DOHH2 (cell line): ENCODE measurements around the gene CNKSR3.

Experiments
- H3F3A ChIP-seq: fragments of 200-600 bp; sonication (generic), shearing (Covaris generic); 2 replicates; pipeline ENCODE4 v1.6.0; 2016; ENCODE audit warnings: antibody characterized with exemption, mild to moderate bottlenecking; ENCODE audit not compliant: control insufficient read depth, insufficient read depth
- H3K27ac ChIP-seq: fragments of 200-600 bp; sonication (generic); 2 replicates; pipeline ENCODE4 v1.5.1; 2014; ENCODE audit warnings: low read depth, mild to moderate bottlenecking, low read length, moderate library complexity
- H3K27me3 ChIP-seq: fragments of 200-600 bp; sonication (generic); 2 replicates; pipeline ENCODE4 v1.6.1; 2014; ENCODE audit warnings: mild to moderate bottlenecking, low read length, mixed read lengths; ENCODE audit not compliant: control insufficient read depth
- H3K36me3 ChIP-seq: fragments of 200-600 bp; sonication (generic); 2 replicates; pipeline ENCODE4 v1.6.1; 2014; ENCODE audit warnings: mild to moderate bottlenecking, low read length, moderate library complexity, mixed read lengths; ENCODE audit not compliant: control insufficient read depth
- H3K4me1 ChIP-seq: fragments of 200-600 bp; sonication (generic); 2 replicates; pipeline ENCODE4 v1.6.1; 2014; ENCODE audit warnings: mild to moderate bottlenecking, low read length, mixed read lengths; ENCODE audit not compliant: control insufficient read depth
- H3K4me2 ChIP-seq: fragments of 200-600 bp; sonication (generic); 2 replicates; pipeline ENCODE4 v1.6.0; 2014; ENCODE audit warnings: mild to moderate bottlenecking, low read length, moderate library complexity
- H3K4me3 ChIP-seq: fragments of 200-600 bp; sonication (generic); 2 replicates; pipeline ENCODE4 v1.5.1; 2014; ENCODE audit warnings: mild to moderate bottlenecking, low read length, mixed read lengths
- H3K79me2 ChIP-seq: fragments of 200-600 bp; sonication (generic); 2 replicates; pipeline ENCODE4 v1.6.1; 2014; ENCODE audit warnings: mild to moderate bottlenecking, low read length, mixed read lengths; ENCODE audit not compliant: control insufficient read depth
- H3K9me2 ChIP-seq: fragments of 200-600 bp; sonication (generic); replicated peaks from 2 replicates; pipeline ENCODE4 v1.6.1; 2014; ENCODE audit warnings: mild to moderate bottlenecking, low read length, mixed read lengths; ENCODE audit not compliant: control insufficient read depth
- H3K9me3 ChIP-seq: fragments of 200-600 bp; sonication (generic); 2 replicates; pipeline ENCODE4 v1.6.1; 2014; ENCODE audit warnings: antibody characterized with exemption, low read length, mixed read lengths; ENCODE audit not compliant: control insufficient read depth, insufficient read depth
- H4K20me1 ChIP-seq: fragments of 200-600 bp; sonication (generic); 2 replicates; pipeline ENCODE4 v1.6.0; 2014; ENCODE audit warnings: low read depth, mild to moderate bottlenecking, antibody characterized with exemption, low read length, moderate library complexity; ENCODE audit not compliant: control insufficient read depth, insufficient read depth
- EZH2phosphoT487 ChIP-seq: fragments of 200-600 bp; sonication (generic); IDR thresholded peaks from 2 replicates; pipeline ENCODE4 v1.6.1; 2017; ENCODE audit warnings: borderline replicate concordance, mild to moderate bottlenecking, antibody characterized with exemption, low read length, moderate library complexity, mixed read lengths
- TF ChIP-seq, protein P1 (sequence below): fragments of 200-600 bp; sonication (generic); IDR thresholded peaks from one replicate; pipeline ENCODE4 v1.5.1; 2014; ENCODE audit warnings: antibody characterized with exemption, mild to moderate bottlenecking, low read depth, low read length; ENCODE audit not compliant: poor library complexity, severe bottlenecking

Gene CNKSR3

DNA sequence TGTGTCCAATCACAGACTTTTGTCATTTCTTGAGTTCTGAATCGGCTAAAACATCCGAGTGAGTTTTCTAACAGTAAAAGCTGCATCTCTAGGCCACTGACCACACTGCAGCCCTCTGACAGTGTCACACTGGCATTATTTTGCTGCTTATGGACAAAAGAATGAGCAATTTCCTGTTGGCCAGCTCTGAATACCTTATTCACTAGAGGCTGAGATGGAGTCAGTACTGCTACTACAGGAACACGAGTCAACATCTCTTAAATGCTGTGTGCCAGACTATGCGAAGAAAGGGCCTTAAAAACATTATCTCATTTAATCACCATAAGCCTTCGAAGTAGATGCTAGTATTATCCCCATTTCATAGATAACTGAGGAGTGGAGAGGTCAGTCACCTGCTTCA lies 111.4 kb downstream of the CNKSR3 start:
- Histone ChIP-seq H3K27ac (no peak overlapping the region), H3F3A (no peaks in the 10 kb centered on the region), H3K36me3 (no peaks in the 10 kb centered on the region), H3K4me1 (no peaks in the 10 kb centered on the region), H3K4me3 (no peak overlapping the region), H3K9me2 (no peaks in the 10 kb centered on the region), H3K9me3 (no peaks in the 10 kb centered on the region), H3K4me2 (no peak overlapping the region), H4K20me1 (no peaks in the 10 kb centered on the region), H3K79me2 (no peaks in the 10 kb centered on the region), H3K27me3 (no peaks in the 10 kb centered on the region)
- TF ChIP-seq EZH2phosphoT487, result no peak
- TF ChIP-seq, protein P1, sequence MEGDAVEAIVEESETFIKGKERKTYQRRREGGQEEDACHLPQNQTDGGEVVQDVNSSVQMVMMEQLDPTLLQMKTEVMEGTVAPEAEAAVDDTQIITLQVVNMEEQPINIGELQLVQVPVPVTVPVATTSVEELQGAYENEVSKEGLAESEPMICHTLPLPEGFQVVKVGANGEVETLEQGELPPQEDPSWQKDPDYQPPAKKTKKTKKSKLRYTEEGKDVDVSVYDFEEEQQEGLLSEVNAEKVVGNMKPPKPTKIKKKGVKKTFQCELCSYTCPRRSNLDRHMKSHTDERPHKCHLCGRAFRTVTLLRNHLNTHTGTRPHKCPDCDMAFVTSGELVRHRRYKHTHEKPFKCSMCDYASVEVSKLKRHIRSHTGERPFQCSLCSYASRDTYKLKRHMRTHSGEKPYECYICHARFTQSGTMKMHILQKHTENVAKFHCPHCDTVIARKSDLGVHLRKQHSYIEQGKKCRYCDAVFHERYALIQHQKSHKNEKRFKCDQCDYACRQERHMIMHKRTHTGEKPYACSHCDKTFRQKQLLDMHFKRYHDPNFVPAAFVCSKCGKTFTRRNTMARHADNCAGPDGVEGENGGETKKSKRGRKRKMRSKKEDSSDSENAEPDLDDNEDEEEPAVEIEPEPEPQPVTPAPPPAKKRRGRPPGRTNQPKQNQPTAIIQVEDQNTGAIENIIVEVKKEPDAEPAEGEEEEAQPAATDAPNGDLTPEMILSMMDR, result no peak

DNA sequence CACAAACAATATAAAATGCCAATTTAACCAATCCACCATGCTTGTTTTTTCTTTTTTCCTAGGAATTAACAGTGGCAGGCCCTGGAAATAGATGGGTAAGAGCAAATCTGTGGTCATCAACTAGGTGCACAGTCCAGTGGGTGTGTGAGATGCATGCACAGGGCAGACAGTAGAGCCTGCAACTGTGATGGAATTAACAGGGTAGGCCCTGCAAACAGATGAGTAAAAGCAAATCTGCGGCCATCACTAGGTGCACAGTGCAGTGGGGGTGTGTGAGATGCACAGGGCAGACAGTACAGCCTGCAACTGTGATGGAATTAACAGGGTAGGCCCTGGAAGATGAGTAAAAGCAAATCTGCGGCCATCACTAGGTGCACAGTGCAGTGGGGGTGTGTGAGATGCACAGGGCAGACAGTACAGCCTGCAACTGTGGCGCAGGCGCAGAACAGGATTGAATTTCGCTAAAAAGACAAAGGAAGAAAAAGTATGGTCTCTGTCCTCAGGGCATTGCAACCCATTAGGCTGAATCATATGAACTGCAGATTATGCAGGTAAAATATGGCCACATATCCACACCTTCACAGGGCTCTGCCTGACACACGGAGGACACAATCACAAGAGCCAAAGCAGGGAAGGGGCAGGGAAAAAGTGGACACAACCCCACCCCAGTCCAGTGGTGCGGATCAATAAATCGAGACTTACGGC lies 112.8 kb downstream of the CNKSR3 start:
- H3K9me2 ChIP-seq, result no peaks in the 10 kb centered on the region
- TF ChIP-seq EZH2phosphoT487, result no peak
- TF ChIP-seq, protein P1, result no peak
- H3K4me1 ChIP-seq, result no peaks in the 10 kb centered on the region
- no peak overlapping the region for H3K4me2 ChIP-seq
- no peaks in the 10 kb centered on the region for H3K36me3 ChIP-seq
- no peaks in the 10 kb centered on the region for H3K79me2 ChIP-seq
- H3K4me3 ChIP-seq, result no peak overlapping the region
- no peak overlapping the region for H3K27ac ChIP-seq
- H3F3A ChIP-seq, result no peaks in the 10 kb centered on the region
- H3K27me3 ChIP-seq, result no peaks in the 10 kb centered on the region
- H4K20me1 ChIP-seq, result no peaks in the 10 kb centered on the region
- no peaks in the 10 kb centered on the region for H3K9me3 ChIP-seq

DNA sequence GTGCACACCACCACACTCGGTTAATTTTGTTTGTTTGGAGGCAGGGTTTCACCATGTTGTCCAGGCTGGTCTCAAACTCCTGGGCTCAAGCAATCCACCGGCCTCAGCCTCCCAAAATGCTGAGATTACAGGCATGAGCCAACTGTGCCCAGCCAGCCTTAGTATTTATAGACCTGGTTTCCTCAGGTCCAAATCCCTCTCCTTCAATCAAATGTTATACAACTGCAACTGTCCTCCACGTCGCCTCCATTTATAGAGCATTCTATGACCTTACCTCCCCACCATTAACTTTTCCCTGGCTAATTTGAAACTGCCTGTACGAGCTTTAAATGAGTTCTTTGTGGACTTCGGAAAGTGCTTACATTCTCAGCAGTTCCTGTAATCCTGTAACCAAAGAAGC lies 114.6 kb downstream of the CNKSR3 start:
- no peaks in the 10 kb centered on the region for H3K9me3 ChIP-seq
- H3K36me3 ChIP-seq, result no peaks in the 10 kb centered on the region
- no peaks in the 10 kb centered on the region for H3F3A ChIP-seq
- H4K20me1 ChIP-seq, result no peaks in the 10 kb centered on the region
- no peaks in the 10 kb centered on the region for H3K9me2 ChIP-seq
- H3K27me3 ChIP-seq, result no peaks in the 10 kb centered on the region
- no peak overlapping the region for H3K27ac ChIP-seq
- no peak overlapping the region for H3K4me2 ChIP-seq
- H3K4me1 ChIP-seq, result no peaks in the 10 kb centered on the region
- no peaks in the 10 kb centered on the region for H3K79me2 ChIP-seq
- TF ChIP-seq, protein P1, result no peak
- TF ChIP-seq EZH2phosphoT487, result no peak
- no peak overlapping the region for H3K4me3 ChIP-seq
